Osteoblast (primary cell): ENCODE data around the gene FBLN1. TPM values are rescaled to one million over a fixed set of nuclear protein-coding genes. Genes with fewer than 3 reads are reported as not detected.

Experiments
- DNase-seq: peaks from one replicate; pipeline ENCODE4 v3.0.0; 2011; ENCODE audit warnings: low spot score, mixed read lengths; ENCODE audit not compliant: insufficient read length; ENCODE audit errors: missing footprints
- H2AFZ ChIP-seq: 2 replicates; pipeline ENCODE4 v1.6.0; 2011; ENCODE audit warnings: mild to moderate bottlenecking, low read length
- H3K27ac ChIP-seq: 2 replicates; pipeline ENCODE4 v1.5.1; 2011; ENCODE audit warnings: mild to moderate bottlenecking, low read depth, low read length, moderate library complexity
- H3K27me3 ChIP-seq: 2 replicates; pipeline ENCODE4 v1.6.0; 2012; ENCODE audit warnings: mild to moderate bottlenecking, control low read depth, inconsistent platforms, low read length, moderate library complexity; ENCODE audit not compliant: insufficient read depth
- H3K36me3 ChIP-seq: 2 replicates; pipeline ENCODE4 v1.5.1; 2011; ENCODE audit warnings: mild to moderate bottlenecking, low read length, control low read depth, moderate library complexity; ENCODE audit not compliant: insufficient read depth
- H3K4me1 ChIP-seq: 2 replicates; pipeline ENCODE4 v1.5.1; 2011; ENCODE audit warnings: mild to moderate bottlenecking, low read length, control low read depth, moderate library complexity; ENCODE audit not compliant: insufficient read depth
- H3K4me2 ChIP-seq: 2 replicates; pipeline ENCODE4 v1.6.0; 2011; ENCODE audit warnings: mild to moderate bottlenecking, low read length; ENCODE audit not compliant: insufficient read depth
- H3K4me3 ChIP-seq: fragments of 200-600 bp; sonication (generic); 3 replicates; pipeline ENCODE4 v1.5.1; 2012; ENCODE audit warnings: mild to moderate bottlenecking, low read length, inconsistent platforms; ENCODE audit not compliant: insufficient read depth
- H3K79me2 ChIP-seq: 2 replicates; pipeline ENCODE4 v1.6.0; 2012; ENCODE audit warnings: mild to moderate bottlenecking, low read length, control low read depth, inconsistent platforms; ENCODE audit not compliant: insufficient read depth
- H3K9me3 ChIP-seq: 2 replicates; pipeline ENCODE4 v1.5.1; 2011; ENCODE audit warnings: low read depth, low read length, control low read depth
- H4K20me1 ChIP-seq: 2 replicates; pipeline ENCODE4 v1.6.0; 2012; ENCODE audit warnings: mild to moderate bottlenecking, low read length, control low read depth; ENCODE audit not compliant: insufficient read depth
- total RNA-seq: library from RNA; depleted of rRNA; stranded (reverse); fragments of >200 nt; gene quantifications from 2 replicates; pipeline ENCODE4 v1.2.3, GENCODE V29; 2012
- TF ChIP-seq, protein P1 (sequence below): IDR thresholded peaks from 2 replicates; pipeline ENCODE4 v1.5.1; 2011; ENCODE audit warnings: mild to moderate bottlenecking, low read depth, low read length, moderate library complexity; ENCODE audit errors: extremely low read depth

Gene FBLN1
- total RNA-seq, 1 donor = 88.3 TPM

DNA sequence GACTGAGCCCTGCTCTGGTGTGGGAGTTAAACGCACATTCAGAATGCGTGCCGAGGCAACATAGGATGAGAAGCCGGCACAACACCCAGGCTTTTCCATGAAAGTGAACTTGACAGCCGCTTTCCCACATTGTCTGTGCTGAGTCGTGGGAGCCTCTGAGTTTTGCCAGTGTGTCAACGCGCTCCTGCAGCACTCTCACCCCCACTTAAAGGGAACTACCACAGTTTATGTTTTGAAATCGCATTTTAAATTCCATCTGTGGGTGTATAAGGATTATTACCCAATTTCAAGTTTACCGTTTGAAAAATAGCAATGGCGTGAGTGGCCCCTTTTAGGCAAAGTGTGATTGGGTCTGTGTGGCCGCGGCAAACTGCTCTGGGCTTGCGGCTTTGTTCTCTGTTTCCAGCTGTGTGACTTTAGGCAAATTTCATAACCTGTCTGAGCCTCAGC, 81.5 kb downstream of the FBLN1 start:
- Histone ChIP-seq H3K36me3 (no peaks in the 10 kb centered on the region), H3K4me1 (peaks cover 19% of the 10 kb centered on the region), H3K79me2 (no peaks in the 10 kb centered on the region), H2AFZ (no peak overlapping the region), H3K4me3 (no peak overlapping the region), H3K27me3 (no peaks in the 10 kb centered on the region), H3K4me2 (no peak overlapping the region), H3K9me3 (no peaks in the 10 kb centered on the region), H4K20me1 (no peaks in the 10 kb centered on the region), H3K27ac (no peak overlapping the region)
- TF ChIP-seq, protein P1, sequence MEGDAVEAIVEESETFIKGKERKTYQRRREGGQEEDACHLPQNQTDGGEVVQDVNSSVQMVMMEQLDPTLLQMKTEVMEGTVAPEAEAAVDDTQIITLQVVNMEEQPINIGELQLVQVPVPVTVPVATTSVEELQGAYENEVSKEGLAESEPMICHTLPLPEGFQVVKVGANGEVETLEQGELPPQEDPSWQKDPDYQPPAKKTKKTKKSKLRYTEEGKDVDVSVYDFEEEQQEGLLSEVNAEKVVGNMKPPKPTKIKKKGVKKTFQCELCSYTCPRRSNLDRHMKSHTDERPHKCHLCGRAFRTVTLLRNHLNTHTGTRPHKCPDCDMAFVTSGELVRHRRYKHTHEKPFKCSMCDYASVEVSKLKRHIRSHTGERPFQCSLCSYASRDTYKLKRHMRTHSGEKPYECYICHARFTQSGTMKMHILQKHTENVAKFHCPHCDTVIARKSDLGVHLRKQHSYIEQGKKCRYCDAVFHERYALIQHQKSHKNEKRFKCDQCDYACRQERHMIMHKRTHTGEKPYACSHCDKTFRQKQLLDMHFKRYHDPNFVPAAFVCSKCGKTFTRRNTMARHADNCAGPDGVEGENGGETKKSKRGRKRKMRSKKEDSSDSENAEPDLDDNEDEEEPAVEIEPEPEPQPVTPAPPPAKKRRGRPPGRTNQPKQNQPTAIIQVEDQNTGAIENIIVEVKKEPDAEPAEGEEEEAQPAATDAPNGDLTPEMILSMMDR = no peak
- DNase-seq = peak; percentile 93

DNA sequence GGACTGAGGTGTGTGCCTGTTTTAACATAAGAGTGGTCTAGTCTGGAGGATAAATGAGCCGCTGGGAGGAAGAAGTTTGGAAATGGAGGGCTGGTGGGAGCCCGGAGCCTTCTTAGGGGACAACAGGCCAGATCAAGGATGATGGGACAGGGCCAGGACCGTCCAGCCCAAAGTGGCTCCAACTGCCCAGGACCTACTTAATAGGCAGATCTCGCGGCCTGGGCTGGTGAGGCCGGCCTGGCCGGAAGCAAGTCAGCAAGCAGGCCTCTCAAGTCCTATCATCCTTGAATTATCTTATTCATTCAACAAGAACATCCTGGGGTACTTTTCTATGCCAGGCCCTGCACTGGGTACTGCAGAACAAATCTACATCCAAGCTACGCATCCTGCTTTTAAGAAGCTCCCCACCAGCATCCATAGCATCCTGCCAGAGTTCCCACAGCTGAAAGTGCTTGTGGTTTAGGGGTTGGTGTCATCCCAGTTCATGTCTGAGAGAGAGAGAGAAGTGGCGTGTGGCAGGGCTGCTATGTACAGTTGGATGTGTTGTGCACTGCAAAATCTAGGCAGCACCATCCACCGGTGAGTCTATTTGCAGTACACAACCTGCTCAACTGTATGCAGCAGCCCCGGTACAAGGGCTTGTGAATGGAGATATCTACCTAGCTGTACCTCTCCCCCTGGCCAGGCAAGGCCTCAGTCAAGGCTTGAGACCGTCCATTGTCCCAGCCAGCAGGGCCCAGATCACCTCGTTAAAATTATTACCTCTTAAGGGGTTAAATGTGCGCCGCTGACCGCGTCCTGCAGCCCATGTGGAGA, 82.1 kb downstream of the FBLN1 start:
- TF ChIP-seq, protein P1 = no peak
- no peaks in the 10 kb centered on the region for H3K36me3 ChIP-seq
- no peak overlapping the region for H3K27ac ChIP-seq
- H3K9me3 ChIP-seq = no peaks in the 10 kb centered on the region
- H3K79me2 ChIP-seq = no peaks in the 10 kb centered on the region
- no peaks in the 10 kb centered on the region for H3K27me3 ChIP-seq
- H2AFZ ChIP-seq = no peak overlapping the region
- DNase-seq = peak; percentile 72
- no peak overlapping the region for H3K4me3 ChIP-seq
- H4K20me1 ChIP-seq = no peaks in the 10 kb centered on the region
- no peak overlapping the region for H3K4me2 ChIP-seq
- H3K4me1 ChIP-seq = peaks cover 19% of the 10 kb centered on the region

DNA sequence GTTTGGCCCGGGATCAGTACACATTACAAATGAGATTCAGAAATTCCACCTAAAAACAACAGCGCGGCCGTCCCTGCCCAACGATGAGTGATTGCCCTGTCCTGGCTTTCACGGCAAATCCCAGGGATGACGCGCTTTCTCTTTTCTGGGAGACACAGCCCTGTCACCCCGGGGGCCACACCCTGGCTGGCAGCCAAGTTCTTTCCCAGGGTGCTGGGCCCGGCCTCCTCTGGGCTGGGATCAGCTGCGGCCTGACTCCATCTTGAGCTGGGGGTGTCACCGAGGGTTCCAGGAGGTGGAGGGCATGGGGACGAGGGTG, 82.7 kb downstream of the FBLN1 start:
- H3K9me3 ChIP-seq = no peaks in the 10 kb centered on the region
- no peaks in the 10 kb centered on the region for H3K79me2 ChIP-seq
- DNase-seq = peak; percentile 87
- H3K4me3 ChIP-seq = no peak overlapping the region
- no peak overlapping the region for H3K27ac ChIP-seq
- H4K20me1 ChIP-seq = no peaks in the 10 kb centered on the region
- peaks cover 19% of the 10 kb centered on the region for H3K4me1 ChIP-seq
- no peak overlapping the region for H2AFZ ChIP-seq
- H3K36me3 ChIP-seq = no peaks in the 10 kb centered on the region
- TF ChIP-seq, protein P1 = no peak
- H3K27me3 ChIP-seq = no peaks in the 10 kb centered on the region
- no peak overlapping the region for H3K4me2 ChIP-seq

DNA sequence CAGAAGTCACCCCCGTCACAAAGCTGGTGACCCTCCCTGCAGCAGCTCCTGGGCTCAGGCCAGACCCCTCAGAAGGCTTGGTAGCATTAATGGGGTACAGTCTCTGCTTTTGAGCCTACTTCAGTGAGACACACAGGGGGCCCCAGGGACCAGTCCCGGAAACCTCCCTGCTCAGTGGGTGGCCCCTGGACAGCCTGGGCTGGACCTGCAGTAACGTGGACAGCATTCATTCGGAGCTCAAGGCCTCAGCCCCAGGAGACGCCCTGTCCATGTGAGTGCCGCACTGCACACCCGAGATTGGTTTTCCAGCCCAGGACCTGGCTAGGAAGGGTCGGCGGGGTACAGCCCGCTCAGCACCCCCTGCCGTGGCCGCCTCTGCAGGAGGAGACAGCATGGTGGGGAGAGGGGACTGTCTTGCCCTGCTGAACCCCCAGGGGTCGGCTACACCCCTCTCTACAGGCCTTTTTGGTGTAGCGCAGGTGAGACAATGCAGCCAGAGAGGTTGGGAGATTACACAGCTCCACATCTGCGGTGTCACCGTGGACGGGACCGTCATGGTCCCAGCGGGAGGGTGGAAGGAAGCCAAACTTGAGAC, 83.4 kb downstream of the FBLN1 start:
- no peaks in the 10 kb centered on the region for H3K9me3 ChIP-seq
- no peak overlapping the region for H3K4me2 ChIP-seq
- H3K79me2 ChIP-seq = no peaks in the 10 kb centered on the region
- no peak overlapping the region for H3K4me3 ChIP-seq
- TF ChIP-seq, protein P1 = no peak
- H3K27me3 ChIP-seq = no peaks in the 10 kb centered on the region
- peaks cover 19% of the 10 kb centered on the region for H3K4me1 ChIP-seq
- H2AFZ ChIP-seq = no peak overlapping the region
- no peak overlapping the region for H3K27ac ChIP-seq
- no peaks in the 10 kb centered on the region for H3K36me3 ChIP-seq
- DNase-seq = peak; percentile 66
- no peaks in the 10 kb centered on the region for H4K20me1 ChIP-seq
